ENCODE results near the gene AOPEP. TPM values are rescaled to one million over a fixed set of nuclear protein-coding genes. Genes with fewer than 3 reads are reported as not detected.
A peak's percentile ranks its signal among the peaks of the same experiment; 100 is the strongest.

AOPEP gene
- total RNA-seq, 2 donors from 2014 or later, result 12.4 to 12.9 TPM

GRCh38 chr9:94721754-94722153 lies 4.7 kb upstream of the AOPEP start:
- Mint-ChIP-seq H3K27ac (no peak overlapping the region), H3K36me3 (ENCODE audit: low read depth) (peaks cover 3% of the 10 kb centered on the region), H3K4me1 (peaks cover 2% of the 10 kb centered on the region), H3K4me3 (no peak overlapping the region), H3K27me3 (peaks cover 10% of the 10 kb centered on the region)
- no peak for ATAC-seq
- DNase-seq, result no peak
- no peaks in the 10 kb centered on the region for H3K9me3 ChIP-seq (ENCODE audit: control insufficient read depth, low read length, poor library complexity, severe bottlenecking)

GRCh38 chr9:94725293-94725692 lies 1.2 kb upstream of the AOPEP start:
- peaks cover 14% of the 10 kb centered on the region for H3K4me1 Mint-ChIP-seq
- DNase-seq (no peak), ATAC-seq (no peak)
- no peaks in the 10 kb centered on the region for H3K9me3 ChIP-seq (ENCODE audit: control insufficient read depth, low read length, poor library complexity, severe bottlenecking)
- H3K4me3 Mint-ChIP-seq, result peak overlapping the region; percentile 12
- H3K27ac Mint-ChIP-seq, result peak overlapping the region; percentile 98
- H3K36me3 Mint-ChIP-seq (ENCODE audit: low read depth), result peaks cover 5% of the 10 kb centered on the region
- no peaks in the 10 kb centered on the region for H3K27me3 Mint-ChIP-seq

DNA sequence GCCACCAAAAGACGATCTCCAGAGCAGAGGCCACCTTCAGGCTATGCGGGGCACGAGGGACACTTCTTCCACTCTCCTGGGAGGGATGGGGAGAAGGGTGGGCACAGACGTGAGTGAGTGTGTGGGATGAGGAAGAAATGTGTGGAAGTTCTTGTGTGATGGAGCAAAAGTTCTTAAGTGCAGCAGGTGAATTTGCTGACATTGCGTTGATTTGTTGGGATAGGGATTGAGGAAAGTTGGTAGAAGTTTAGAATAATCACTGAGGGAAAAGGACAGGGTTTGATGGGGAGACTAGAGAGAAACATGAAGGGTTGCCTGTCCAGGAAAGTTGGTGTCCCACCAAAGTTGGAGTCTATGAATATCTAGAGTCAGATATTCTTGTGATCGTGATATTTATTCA lies 2.2 kb downstream of the AOPEP start:
- ATAC-seq (no peak), DNase-seq (no peak)
- H3K36me3 Mint-ChIP-seq (ENCODE audit: low read depth), result peaks cover 2% of the 10 kb centered on the region
- no peaks in the 10 kb centered on the region for H3K27me3 Mint-ChIP-seq
- H3K9me3 ChIP-seq (ENCODE audit: control insufficient read depth, low read length, poor library complexity, severe bottlenecking), result no peaks in the 10 kb centered on the region
- no peak overlapping the region for H3K4me3 Mint-ChIP-seq
- peak overlapping the region; percentile 56 for H3K27ac Mint-ChIP-seq
- peaks cover 14% of the 10 kb centered on the region for H3K4me1 Mint-ChIP-seq

GRCh38 chr9:94729199-94729598 lies 2.7 kb downstream of the AOPEP start:
- DNase-seq (no peak), ATAC-seq (no peak)
- Mint-ChIP-seq H3K36me3 (ENCODE audit: low read depth) (peaks cover 2% of the 10 kb centered on the region), H3K4me3 (no peak overlapping the region), H3K4me1 (peaks cover 14% of the 10 kb centered on the region), H3K27me3 (no peaks in the 10 kb centered on the region), H3K27ac (peak overlapping the region; percentile 56)
- H3K9me3 ChIP-seq (ENCODE audit: control insufficient read depth, low read length, poor library complexity, severe bottlenecking), result no peaks in the 10 kb centered on the region

DNA sequence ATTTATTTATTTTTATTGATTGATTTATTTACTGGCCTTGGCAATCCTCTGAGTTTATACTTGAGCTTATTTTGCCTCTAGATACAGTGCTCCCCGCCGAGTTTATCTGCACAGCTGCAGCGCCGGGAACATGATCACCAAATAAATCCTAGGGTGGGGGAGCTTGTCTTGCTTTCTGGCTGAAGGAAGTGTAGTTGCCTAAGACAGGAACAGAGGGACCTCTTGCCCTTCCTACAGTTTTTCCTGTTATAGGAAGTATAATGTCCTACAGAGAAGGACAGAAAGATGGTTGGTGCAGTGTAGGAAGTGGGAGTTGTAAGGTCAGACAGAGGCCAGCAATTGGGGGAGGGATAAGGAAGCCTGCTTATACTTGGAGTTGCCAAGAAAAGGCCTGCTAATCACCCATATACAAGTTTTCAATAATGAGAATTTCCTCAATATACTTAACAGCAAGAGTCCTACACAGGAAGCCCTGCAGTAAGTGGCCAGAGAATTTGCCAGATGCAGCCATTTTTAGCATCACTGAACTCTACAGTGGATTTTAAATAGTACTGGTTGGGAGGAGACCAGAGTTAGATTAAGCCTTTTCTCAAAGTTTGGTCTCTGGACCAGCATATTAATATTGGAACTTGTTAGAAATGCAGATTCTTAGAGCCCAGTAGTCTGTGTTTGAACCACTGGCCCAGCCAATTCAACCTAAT lies 7.7 kb downstream of the AOPEP start:
- no peaks in the 10 kb centered on the region for H3K27me3 Mint-ChIP-seq
- H3K27ac Mint-ChIP-seq, result no peak overlapping the region
- peaks cover 3% of the 10 kb centered on the region for H3K4me1 Mint-ChIP-seq
- no peaks in the 10 kb centered on the region for H3K9me3 ChIP-seq (ENCODE audit: control insufficient read depth, low read length, poor library complexity, severe bottlenecking)
- H3K36me3 Mint-ChIP-seq (ENCODE audit: low read depth), result no peaks in the 10 kb centered on the region
- no peak for ATAC-seq
- no peak overlapping the region for H3K4me3 Mint-ChIP-seq
- no peak for DNase-seq

DNA sequence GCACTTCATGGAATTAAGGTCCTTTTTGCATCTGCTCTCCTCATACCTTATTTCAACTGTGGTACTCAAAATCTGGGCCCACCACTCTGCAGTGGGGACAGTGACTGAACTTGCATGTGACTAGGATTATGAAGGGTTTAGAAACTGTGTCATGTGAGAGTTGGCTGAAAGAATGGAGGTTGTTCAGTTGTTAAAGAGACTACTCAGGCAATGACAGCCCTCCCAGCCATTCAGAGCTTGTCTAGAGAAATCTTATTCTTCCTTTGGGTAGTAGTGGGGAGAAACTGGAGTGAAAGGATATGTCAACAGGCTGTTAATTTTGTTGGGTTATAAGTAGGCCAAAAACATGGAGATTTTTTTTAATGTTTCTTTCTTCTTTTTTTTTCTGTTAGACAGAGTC lies 10.3 kb downstream of the AOPEP start:
- H3K4me1 Mint-ChIP-seq, result peaks cover 6% of the 10 kb centered on the region
- H3K36me3 Mint-ChIP-seq (ENCODE audit: low read depth), result no peaks in the 10 kb centered on the region
- no peak for ATAC-seq
- no peak overlapping the region for H3K27ac Mint-ChIP-seq
- no peaks in the 10 kb centered on the region for H3K9me3 ChIP-seq (ENCODE audit: control insufficient read depth, low read length, poor library complexity, severe bottlenecking)
- no peak for DNase-seq
- H3K4me3 Mint-ChIP-seq, result no peak overlapping the region
- H3K27me3 Mint-ChIP-seq, result no peaks in the 10 kb centered on the region

- no peaks in the 10 kb centered on the region for H3K36me3 Mint-ChIP-seq (ENCODE audit: low read depth)
- H3K9me3 ChIP-seq (ENCODE audit: control insufficient read depth, low read length, poor library complexity, severe bottlenecking), result no peaks in the 10 kb centered on the region
- DNase-seq, result no peak
- H3K27me3 Mint-ChIP-seq, result no peaks in the 10 kb centered on the region
- no peak overlapping the region for H3K4me3 Mint-ChIP-seq
- H3K4me1 Mint-ChIP-seq, result peaks cover 8% of the 10 kb centered on the region
- no peak for ATAC-seq
- H3K27ac Mint-ChIP-seq, result peak overlapping the region; percentile 47
These were observed 13.8 kb downstream of the AOPEP start for GRCh38 chr9:94740145-94740840.

DNA sequence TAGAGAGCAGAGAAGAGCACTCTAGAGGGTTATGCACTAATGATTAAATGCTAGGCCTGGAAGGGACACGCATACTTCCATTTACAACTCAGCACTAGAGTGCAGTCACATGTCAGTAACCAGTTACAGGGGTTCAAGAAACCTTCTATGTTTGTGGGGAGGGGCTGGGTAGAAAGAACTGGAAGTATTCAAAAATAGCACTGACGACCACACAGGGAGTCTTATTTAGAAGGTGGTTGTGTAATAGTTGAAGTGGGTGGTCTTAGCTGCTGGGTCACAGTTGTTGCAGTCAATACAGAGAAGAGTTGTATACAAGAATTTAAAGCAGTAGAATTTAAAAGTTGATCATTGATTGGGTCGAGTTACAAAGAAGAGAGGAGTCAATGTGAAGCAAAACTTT lies 15.4 kb downstream of the AOPEP start:
- Mint-ChIP-seq H3K4me1 (peaks cover 8% of the 10 kb centered on the region), H3K4me3 (no peak overlapping the region), H3K27me3 (no peaks in the 10 kb centered on the region), H3K27ac (no peak overlapping the region), H3K36me3 (ENCODE audit: low read depth) (peaks cover 2% of the 10 kb centered on the region)
- H3K9me3 ChIP-seq (ENCODE audit: control insufficient read depth, low read length, poor library complexity, severe bottlenecking), result no peaks in the 10 kb centered on the region
- no peak for DNase-seq
- ATAC-seq, result no peak

- Mint-ChIP-seq H3K27ac (no peak overlapping the region), H3K36me3 (ENCODE audit: low read depth) (peaks cover 2% of the 10 kb centered on the region), H3K27me3 (no peaks in the 10 kb centered on the region), H3K4me3 (no peak overlapping the region), H3K4me1 (peaks cover 8% of the 10 kb centered on the region)
- DNase-seq (no peak), ATAC-seq (no peak)
- H3K9me3 ChIP-seq (ENCODE audit: control insufficient read depth, low read length, poor library complexity, severe bottlenecking), result no peaks in the 10 kb centered on the region
These were observed 16.8 kb downstream of the AOPEP start for GRCh38 chr9:94743035-94743954.

DNA sequence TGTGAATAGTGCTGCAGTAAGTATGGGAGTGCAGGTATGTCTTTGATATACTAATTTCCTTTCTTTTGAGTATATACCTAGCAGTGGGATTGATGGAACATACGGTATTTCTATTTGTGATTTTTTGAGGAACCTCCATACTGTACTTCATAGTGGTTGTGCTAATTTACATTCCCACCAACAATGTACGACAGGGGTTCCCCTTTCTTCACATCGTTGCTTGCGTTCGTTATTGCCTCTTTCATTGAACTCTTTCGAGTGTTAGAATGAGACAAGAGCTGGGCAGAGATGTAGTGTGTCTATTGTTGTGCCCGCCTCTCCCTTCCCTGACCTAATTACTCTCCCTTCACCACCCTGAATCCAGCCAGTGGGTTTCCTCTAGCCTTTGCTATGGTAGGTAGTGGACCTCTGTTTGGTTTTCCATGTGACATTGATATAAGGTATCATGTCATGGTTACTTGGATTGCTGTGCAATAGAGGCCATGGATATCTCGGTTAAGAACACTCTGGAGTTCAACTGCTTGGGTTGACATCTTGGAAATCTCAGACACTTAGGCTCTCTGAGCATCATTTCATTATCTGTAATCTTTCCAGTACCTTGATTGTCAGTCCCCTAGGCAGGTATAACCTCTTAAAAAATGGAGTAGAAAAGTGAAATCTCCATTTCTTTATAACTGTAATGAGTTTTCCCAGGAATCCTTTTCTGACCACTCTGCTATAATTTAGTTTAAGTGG lies 19.5 kb downstream of the AOPEP start:
- Mint-ChIP-seq H3K4me1 (peaks cover 3% of the 10 kb centered on the region), H3K36me3 (ENCODE audit: low read depth) (peaks cover 2% of the 10 kb centered on the region), H3K27ac (no peak overlapping the region), H3K4me3 (no peak overlapping the region), H3K27me3 (no peaks in the 10 kb centered on the region)
- no peaks in the 10 kb centered on the region for H3K9me3 ChIP-seq (ENCODE audit: control insufficient read depth, low read length, poor library complexity, severe bottlenecking)
- ATAC-seq (no peak), DNase-seq (no peak)

DNA sequence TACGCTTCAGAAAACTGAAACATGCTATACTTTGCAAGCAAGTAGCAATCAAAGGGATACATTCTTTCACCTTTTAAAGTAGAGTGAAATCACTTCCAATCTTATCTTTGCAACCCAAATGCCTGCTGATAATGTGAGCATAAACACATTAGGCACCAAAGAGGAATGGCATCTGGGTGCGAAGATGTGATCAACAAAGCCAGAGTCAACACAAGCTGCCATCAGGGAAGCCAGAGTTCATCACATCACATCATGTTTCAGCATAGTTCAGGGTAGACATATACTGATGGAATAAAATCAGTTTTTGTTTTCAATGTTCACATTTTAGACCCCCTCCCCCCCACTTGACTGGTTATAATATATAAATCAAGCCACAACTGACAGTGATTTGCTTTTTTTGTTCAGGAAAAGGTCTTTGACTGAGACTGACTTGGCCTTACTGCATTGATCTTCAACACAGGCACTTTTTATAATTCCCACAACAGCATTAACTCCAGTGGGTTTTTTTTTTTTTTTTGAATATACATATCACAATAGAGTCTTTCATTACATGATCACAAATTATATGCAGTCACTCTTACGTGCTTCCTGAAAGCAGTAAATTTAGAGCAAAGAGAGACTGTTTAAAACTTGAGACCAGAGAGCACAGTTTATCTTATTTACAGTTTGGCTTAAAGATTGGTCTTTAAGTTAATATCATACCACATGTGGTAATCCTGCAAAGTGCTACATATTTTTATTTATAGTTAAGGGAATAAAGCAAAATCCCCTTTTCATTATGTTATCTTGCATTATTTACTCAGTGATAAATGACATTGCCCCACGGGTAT lies 20.3 kb downstream of the AOPEP start:
- Mint-ChIP-seq H3K36me3 (ENCODE audit: low read depth) (peaks cover 2% of the 10 kb centered on the region), H3K4me1 (peaks cover 3% of the 10 kb centered on the region), H3K4me3 (no peak overlapping the region), H3K27ac (no peak overlapping the region), H3K27me3 (no peaks in the 10 kb centered on the region)
- ATAC-seq, result no peak
- no peaks in the 10 kb centered on the region for H3K9me3 ChIP-seq (ENCODE audit: control insufficient read depth, low read length, poor library complexity, severe bottlenecking)
- no peak for DNase-seq

GRCh38 chr9:94754976-94755475 lies 28.5 kb downstream of the AOPEP start:
- peaks cover 6% of the 10 kb centered on the region for H3K36me3 Mint-ChIP-seq (ENCODE audit: low read depth)
- no peak overlapping the region for H3K4me3 Mint-ChIP-seq
- no peaks in the 10 kb centered on the region for H3K9me3 ChIP-seq (ENCODE audit: control insufficient read depth, low read length, poor library complexity, severe bottlenecking)
- H3K4me1 Mint-ChIP-seq, result peaks cover 6% of the 10 kb centered on the region
- no peak overlapping the region for H3K27ac Mint-ChIP-seq
- DNase-seq (no peak), ATAC-seq (no peak)
- H3K27me3 Mint-ChIP-seq, result no peaks in the 10 kb centered on the region

Data from T-helper 17 cell (primary cell).